Tibial nerve (tissue), 4 donors: Measurements from ENCODE around the gene GARRE1. TPM values are rescaled to one million over a fixed set of nuclear protein-coding genes. Genes with fewer than 3 reads are reported as not detected.

Experiments used
- DNase-seq, 2 donors: peaks; one replicate each; pipeline ENCODE4 v3.0.0-alpha.2; 2019; ENCODE audit warnings: low spot score in 2 of 2
- H3K27ac ChIP-seq, 4 donors: fragments of 200-600 bp; sonication (generic) in 3 of 4; one replicate each; pipeline ENCODE4 v1.5.1; 2017 to 2019; ENCODE audit warnings: mild to moderate bottlenecking in 1 of 4
- H3K27me3 ChIP-seq, 2 donors: fragments of 200-600 bp; sonication (generic) in 1 of 2; one replicate each; pipeline versions ENCODE4 v1.5.1 to v1.6.0; 2017 to 2019
- H3K36me3 ChIP-seq, 3 donors: fragments of 200-600 bp; sonication (generic); one replicate each; pipeline ENCODE4 v1.5.1; 2018 to 2019
- H3K4me1 ChIP-seq, 4 donors: fragments of 200-600 bp; sonication (generic) in 3 of 4; one replicate each; pipeline ENCODE4 v1.5.1; 2017 to 2019
- H3K4me3 ChIP-seq, 4 donors: fragments of 200-600 bp; sonication (generic) in 3 of 4; one replicate each; pipeline ENCODE4 v1.5.1; 2017 to 2019; ENCODE audit warnings: mild to moderate bottlenecking in 1 of 4, moderate library complexity in 1 of 4
- H3K9me3 ChIP-seq, 4 donors: fragments of 200-600 bp; sonication (generic) in 3 of 4; one replicate each; pipeline ENCODE4 v1.5.1; 2017 to 2019
- CTCF ChIP-seq, 5 experiments: fragments of 200-600 bp in 3 of 5; fragments of 450-650 bp in 2 of 5; sonication (generic) in 3 of 5; IDR thresholded peaks; one replicate each; pipeline ENCODE4 v1.5.1; 2016 to 2019; ENCODE audit warnings: antibody characterized with exemption in 5 of 5, mild to moderate bottlenecking in 3 of 5, moderate library complexity in 2 of 5
- EP300 ChIP-seq, 2 donors: sonication (generic); formaldehyde crosslinking; IDR thresholded peaks; one replicate each; pipeline ENCODE4 v1.6.1; 2017; ENCODE audit warnings: antibody characterized with exemption in 2 of 2, mild to moderate bottlenecking in 1 of 2
- POLR2A ChIP-seq, 2 donors: fragments of 450-650 bp; IDR thresholded peaks; one replicate each; pipeline ENCODE4 v1.6.1; 2017; ENCODE audit warnings: antibody characterized with exemption in 2 of 2, mild to moderate bottlenecking in 2 of 2, moderate library complexity in 2 of 2
- WGBS, 2 donors: methylation state at CpG; one replicate each; pipeline ENCODE4 v1.1.5; 2018; 5-methylcytosine and 5-hydroxymethylcytosine counted together
- total RNA-seq, 4 donors: library from RNA; depleted of rRNA; stranded (reverse); fragments of >200 nt; gene quantifications; one replicate each; pipeline ENCODE4 v1.1.0, GENCODE V29; 2016

The GARRE1 gene
- total RNA-seq, 4 donors from 2014 or later, result 21.6 to 35.4 (median 30.9) TPM

GRCh38 chr19:34232566-34233481 is 21.5 kb upstream of the GARRE1 start:
- peaks cover 0 to 48% (median 19%) of the 10 kb centered on the region in 4 donors for H3K4me1 ChIP-seq
- H3K27ac ChIP-seq, result peak overlapping the region in 3 of 4 donors; percentile 58 to 94 (median 82)
- TF ChIP-seq POLR2A (IDR thresholded peaks at IDR 0.05) (no peak), CTCF (IDR thresholded peaks at IDR 0.05) (no peak), EP300 (IDR thresholded peaks at IDR 0.05) (peak in 1 of 2 donors; percentile 77)
- peak overlapping the region in 2 of 4 donors; percentile 9 to 24 for H3K4me3 ChIP-seq
- H3K9me3 ChIP-seq, result no peaks in the 10 kb centered on the region
- DNase-seq, result peak in 1 of 2 donors; percentile 19
- H3K36me3 ChIP-seq, result peaks cover 0 to 35% (median 0%) of the 10 kb centered on the region in 3 donors
- no peaks in the 10 kb centered on the region for H3K27me3 ChIP-seq
- WGBS, 2 donors, result 14 to 16% methylated on average over 11 of the region's 11 CpGs

GRCh38 chr19:34235425-34235940 is 18.9 kb upstream of the GARRE1 start:
- Histone ChIP-seq H3K4me3 (no peak overlapping the region), H3K27ac (peak overlapping the region in 2 of 4 donors; percentile 69 to 94), H3K27me3 (no peaks in the 10 kb centered on the region), H3K36me3 (peaks cover 0 to 9% (median 0%) of the 10 kb centered on the region in 3 donors), H3K9me3 (no peaks in the 10 kb centered on the region), H3K4me1 (peaks cover 0 to 48% (median 16%) of the 10 kb centered on the region in 4 donors)
- WGBS, 2 donors, result 55 to 74% methylated on average over 2 of the region's 2 CpGs
- TF ChIP-seq EP300 (IDR thresholded peaks at IDR 0.05), result no peak
- TF ChIP-seq POLR2A (IDR thresholded peaks at IDR 0.05), result no peak
- no peak for TF ChIP-seq CTCF (IDR thresholded peaks at IDR 0.05)
- DNase-seq, result no peak

- H3K4me1 ChIP-seq, result peaks cover 0 to 46% (median 16%) of the 10 kb centered on the region in 4 donors
Observed at GRCh38 chr19:34236035-34236987, 18.0 kb upstream of the GARRE1 start.

GRCh38 chr19:34237283-34237682 is 17.1 kb upstream of the GARRE1 start:
- Histone ChIP-seq H3K4me1 (peaks cover 0 to 37% (median 14%) of the 10 kb centered on the region in 4 donors), H3K27ac (peak overlapping the region in 1 of 4 donors; percentile 50), H3K4me3 (no peak overlapping the region), H3K9me3 (no peaks in the 10 kb centered on the region), H3K36me3 (no peaks in the 10 kb centered on the region), H3K27me3 (no peaks in the 10 kb centered on the region)
- TF ChIP-seq CTCF (IDR thresholded peaks at IDR 0.05) (no peak), POLR2A (IDR thresholded peaks at IDR 0.05) (no peak), EP300 (IDR thresholded peaks at IDR 0.05) (no peak)
- no peak for DNase-seq
- WGBS, 2 donors, result 73 to 88% methylated on average over 3 of the region's 3 CpGs

More at GRCh38 chr19:34236035-34236987, 18.0 kb upstream of the GARRE1 start:
- H3K27ac ChIP-seq, result peak overlapping the region in 2 of 4 donors; percentile 69 to 76
- 59 to 64% methylated on average over 18 of the region's 18 CpGs for WGBS, 2 donors
- H3K27me3 ChIP-seq, result no peaks in the 10 kb centered on the region
- TF ChIP-seq POLR2A (IDR thresholded peaks at IDR 0.05), result no peak
- TF ChIP-seq EP300 (IDR thresholded peaks at IDR 0.05), result peak in 1 of 2 donors; percentile 64
- no peaks in the 10 kb centered on the region for H3K9me3 ChIP-seq
- H3K4me3 ChIP-seq, result no peak overlapping the region
- H3K36me3 ChIP-seq, result peaks cover 0 to under 1% (median 0%) of the 10 kb centered on the region in 3 donors
- DNase-seq, result no peak

- WGBS, 2 donors, result 79 to 95% methylated on average over 4 of the region's 4 CpGs
- Histone ChIP-seq H3K27ac (no peak overlapping the region), H3K36me3 (no peaks in the 10 kb centered on the region), H3K4me1 (peaks cover 0 to 30% (median 10%) of the 10 kb centered on the region in 4 donors), H3K4me3 (no peak overlapping the region), H3K9me3 (no peaks in the 10 kb centered on the region), H3K27me3 (no peaks in the 10 kb centered on the region)
- no peak for DNase-seq
- TF ChIP-seq POLR2A (IDR thresholded peaks at IDR 0.05) (no peak), CTCF (IDR thresholded peaks at IDR 0.05) (no peak), EP300 (IDR thresholded peaks at IDR 0.05) (no peak)
Observed at GRCh38 chr19:34237939-34238338, 16.4 kb upstream of the GARRE1 start.
